IMR-90 (cell line): ENCODE data around the gene ZNF608.

Experiments
- CEBPB ChIP-seq: IDR thresholded peaks from 2 replicates; pipeline ENCODE4 v1.6.1; 2012; ENCODE audit warnings: low read depth, low read length, improper control_type of control experiment
- FOS ChIP-seq: fragments of 150-350 bp; IDR thresholded peaks from 2 replicates; pipeline ENCODE4 v1.6.1; 2016; ENCODE audit warnings: low read depth, low read length
- MAFK ChIP-seq: IDR thresholded peaks from 2 replicates; pipeline ENCODE4 v1.6.1; 2012; ENCODE audit warnings: low read depth, low read length, improper control_type of control experiment
- MAZ ChIP-seq: IDR thresholded peaks from 2 replicates; pipeline ENCODE4 v1.6.1; 2012; ENCODE audit warnings: low read depth, mild to moderate bottlenecking, low read length, improper control_type of control experiment, moderate library complexity, borderline replicate concordance
- MXI1 ChIP-seq: IDR thresholded peaks from 2 replicates; pipeline ENCODE4 v1.6.1; 2012; ENCODE audit warnings: low read depth, mild to moderate bottlenecking, low read length, moderate library complexity, borderline replicate concordance
- POLR2A ChIP-seq: IDR thresholded peaks from 2 replicates; pipeline ENCODE4 v1.6.1; 2012; ENCODE audit warnings: mild to moderate bottlenecking, low read depth, low read length
- RAD21 ChIP-seq: IDR thresholded peaks from 2 replicates; pipeline ENCODE4 v1.6.1; 2012; ENCODE audit warnings: low read length, improper control_type of control experiment
- RCOR1 ChIP-seq: IDR thresholded peaks from 2 replicates; pipeline ENCODE4 v1.6.1; 2012; ENCODE audit warnings: mild to moderate bottlenecking, low read length, improper control_type of control experiment; ENCODE audit not compliant: insufficient replicate concordance
- RFX5 ChIP-seq: IDR thresholded peaks from 2 replicates; pipeline ENCODE4 v1.8.0; 2012; ENCODE audit warnings: low read depth, mild to moderate bottlenecking, low read length, moderate library complexity
- SMC3 ChIP-seq: fragments of 150-350 bp; IDR thresholded peaks from 2 replicates; pipeline ENCODE4 v1.6.1; 2016; ENCODE audit warnings: low read depth, mild to moderate bottlenecking, antibody characterized with exemption, low read length, moderate library complexity
- TF ChIP-seq, protein P1 (sequence below): conservative IDR thresholded peaks from 2 replicates; pipeline ENCODE4 v1.5.1; 2012; ENCODE audit warnings: mild to moderate bottlenecking, low read depth, low read length, improper control_type of control experiment
- TF ChIP-seq, protein P2 (sequence below): fragments of 150-350 bp; IDR thresholded peaks from 2 replicates; pipeline ENCODE4 v1.6.1; 2017; ENCODE audit warnings: mild to moderate bottlenecking, antibody characterized with exemption, low read length, low read depth
- TF ChIP-seq, protein P3 (sequence below): fragments of 150-350 bp; IDR thresholded peaks from 2 replicates; pipeline ENCODE4 v1.6.1; 2016; ENCODE audit warnings: low read depth, mild to moderate bottlenecking, low read length, moderate library complexity, borderline replicate concordance

DNA sequence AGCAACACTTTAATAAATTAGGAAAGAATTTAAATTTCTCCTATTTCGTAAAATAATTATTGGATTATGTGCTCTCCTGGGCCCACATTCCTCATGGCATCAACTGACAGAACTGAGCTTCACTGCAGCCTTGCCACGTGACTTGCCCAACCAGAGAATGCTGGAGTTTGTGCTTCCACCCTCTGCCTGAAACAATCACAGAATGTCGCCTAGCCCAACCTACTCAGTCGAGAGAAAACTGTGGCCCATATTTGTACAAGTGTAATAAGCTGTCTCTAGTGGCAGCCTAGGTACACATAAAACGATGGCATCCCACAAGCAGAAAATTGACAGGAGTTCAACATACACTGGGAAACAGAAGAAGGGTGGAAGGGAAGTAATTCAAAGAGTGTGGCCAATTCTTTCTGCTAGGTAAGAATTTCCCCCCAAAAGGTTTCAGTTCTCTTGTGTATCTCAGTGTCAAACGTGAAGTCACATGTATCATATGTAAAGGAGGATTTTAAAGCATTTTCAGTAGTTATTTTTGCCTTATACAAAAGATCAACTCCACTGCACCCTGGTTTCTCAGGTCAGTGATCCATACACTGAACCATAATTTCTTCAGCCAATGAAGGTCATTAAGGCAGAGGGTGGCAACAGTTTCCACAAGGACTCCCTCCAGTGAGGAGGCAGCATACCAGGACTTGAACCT, 41.7 kb downstream of the ZNF608 start:
- TF ChIP-seq POLR2A (no peak), MAFK (no peak), MAZ (no peak), RFX5 (no peak), RAD21 (no peak), SMC3 (no peak), MXI1 (no peak), RCOR1 (no peak), CEBPB (no peak), FOS (no peak)
- TF ChIP-seq, protein P1, sequence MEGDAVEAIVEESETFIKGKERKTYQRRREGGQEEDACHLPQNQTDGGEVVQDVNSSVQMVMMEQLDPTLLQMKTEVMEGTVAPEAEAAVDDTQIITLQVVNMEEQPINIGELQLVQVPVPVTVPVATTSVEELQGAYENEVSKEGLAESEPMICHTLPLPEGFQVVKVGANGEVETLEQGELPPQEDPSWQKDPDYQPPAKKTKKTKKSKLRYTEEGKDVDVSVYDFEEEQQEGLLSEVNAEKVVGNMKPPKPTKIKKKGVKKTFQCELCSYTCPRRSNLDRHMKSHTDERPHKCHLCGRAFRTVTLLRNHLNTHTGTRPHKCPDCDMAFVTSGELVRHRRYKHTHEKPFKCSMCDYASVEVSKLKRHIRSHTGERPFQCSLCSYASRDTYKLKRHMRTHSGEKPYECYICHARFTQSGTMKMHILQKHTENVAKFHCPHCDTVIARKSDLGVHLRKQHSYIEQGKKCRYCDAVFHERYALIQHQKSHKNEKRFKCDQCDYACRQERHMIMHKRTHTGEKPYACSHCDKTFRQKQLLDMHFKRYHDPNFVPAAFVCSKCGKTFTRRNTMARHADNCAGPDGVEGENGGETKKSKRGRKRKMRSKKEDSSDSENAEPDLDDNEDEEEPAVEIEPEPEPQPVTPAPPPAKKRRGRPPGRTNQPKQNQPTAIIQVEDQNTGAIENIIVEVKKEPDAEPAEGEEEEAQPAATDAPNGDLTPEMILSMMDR: no peak
- TF ChIP-seq, protein P2, sequence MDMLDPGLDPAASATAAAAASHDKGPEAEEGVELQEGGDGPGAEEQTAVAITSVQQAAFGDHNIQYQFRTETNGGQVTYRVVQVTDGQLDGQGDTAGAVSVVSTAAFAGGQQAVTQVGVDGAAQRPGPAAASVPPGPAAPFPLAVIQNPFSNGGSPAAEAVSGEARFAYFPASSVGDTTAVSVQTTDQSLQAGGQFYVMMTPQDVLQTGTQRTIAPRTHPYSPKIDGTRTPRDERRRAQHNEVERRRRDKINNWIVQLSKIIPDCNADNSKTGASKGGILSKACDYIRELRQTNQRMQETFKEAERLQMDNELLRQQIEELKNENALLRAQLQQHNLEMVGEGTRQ: no peak
- TF ChIP-seq, protein P3, sequence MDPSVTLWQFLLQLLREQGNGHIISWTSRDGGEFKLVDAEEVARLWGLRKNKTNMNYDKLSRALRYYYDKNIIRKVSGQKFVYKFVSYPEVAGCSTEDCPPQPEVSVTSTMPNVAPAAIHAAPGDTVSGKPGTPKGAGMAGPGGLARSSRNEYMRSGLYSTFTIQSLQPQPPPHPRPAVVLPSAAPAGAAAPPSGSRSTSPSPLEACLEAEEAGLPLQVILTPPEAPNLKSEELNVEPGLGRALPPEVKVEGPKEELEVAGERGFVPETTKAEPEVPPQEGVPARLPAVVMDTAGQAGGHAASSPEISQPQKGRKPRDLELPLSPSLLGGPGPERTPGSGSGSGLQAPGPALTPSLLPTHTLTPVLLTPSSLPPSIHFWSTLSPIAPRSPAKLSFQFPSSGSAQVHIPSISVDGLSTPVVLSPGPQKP: no peak
